HEK293 (cell line): ENCODE measurements around the gene UPB1.
A peak's percentile ranks its signal among the peaks of the same experiment; 100 is the strongest.

Experiments used
- CTCF ChIA-PET: fragments of 350-600 bp; formaldehyde crosslinking; extraction: SDS; loops from one replicate; lab custom pipeline; 2021; ENCODE audit warnings: antibody characterized with exemption; lab: Yijun Ruan, JAX
- POLR2A ChIA-PET: fragments of 300-600 bp; formaldehyde crosslinking; extraction: SDS; loops from one replicate; lab custom pipeline; 2020; ENCODE audit warnings: antibody characterized with exemption, inconsistent platforms; lab: Yijun Ruan, JAX
- H3K27ac ChIP-seq: fragments of 200-500 bp; sonication (Bioruptor generic); 2 replicates; pipeline ENCODE4 v1.5.1; 2014; ENCODE audit warnings: low read depth, low read length, control low read depth, inconsistent platforms; ENCODE audit errors: extremely low read depth
- H3K36me3 ChIP-seq, 2 experiments: fragments of 200-500 bp in 1 of 2; sonication (Bioruptor generic) in 1 of 2; 1 replicate in 1 of 2; 2 replicates in 1 of 2; pipeline ENCODE4 v1.5.1; 2014 to 2017; ENCODE audit warnings: inconsistent platforms in 2 of 2, low read length in 2 of 2; ENCODE audit not compliant: control insufficient read depth in 2 of 2, insufficient read depth in 1 of 2
- H3K4me1 ChIP-seq: fragments of 200-500 bp; sonication (Bioruptor generic); 2 replicates; pipeline ENCODE4 v1.5.1; 2014; ENCODE audit warnings: mild to moderate bottlenecking, low read length, inconsistent platforms; ENCODE audit not compliant: control insufficient read depth, insufficient read depth
- H3K4me3 ChIP-seq: 2 replicates; pipeline ENCODE4 v1.5.1; 2011; ENCODE audit warnings: low read depth, mild to moderate bottlenecking, control low read depth, low read length, moderate library complexity
- H3K9me3 ChIP-seq: fragments of 200-500 bp; sonication (Bioruptor generic); 2 replicates; pipeline ENCODE4 v1.5.1; 2014; ENCODE audit warnings: low read depth, low read length, inconsistent platforms; ENCODE audit not compliant: control insufficient read depth, insufficient read depth
- GLIS1 ChIP-seq: fragments of 450-650 bp; formaldehyde crosslinking; IDR thresholded peaks from 2 replicates; pipeline ENCODE4 v1.5.1; 2016; ENCODE audit warnings: missing biosample characterization, missing genetic modification characterization
- KLF9 ChIP-seq: fragments of 450-650 bp; formaldehyde crosslinking; IDR thresholded peaks from 2 replicates; pipeline ENCODE4 v1.5.1; 2016; ENCODE audit warnings: missing biosample characterization, missing genetic modification characterization, low read depth
- MYNN ChIP-seq: fragments of 450-650 bp; formaldehyde crosslinking; IDR thresholded peaks from 2 replicates; pipeline ENCODE4 v1.5.1; 2016; ENCODE audit warnings: missing biosample characterization, missing genetic modification characterization, borderline replicate concordance
- OSR2 ChIP-seq: fragments of 450-650 bp; formaldehyde crosslinking; IDR thresholded peaks from 2 replicates; pipeline ENCODE4 v1.5.1; 2016; ENCODE audit warnings: missing biosample characterization, missing genetic modification characterization
- PRDM4 ChIP-seq: fragments of 450-650 bp; formaldehyde crosslinking; IDR thresholded peaks from 2 replicates; pipeline ENCODE4 v1.5.1; 2017; ENCODE audit warnings: missing biosample characterization, missing genetic modification characterization
- ZBTB44 ChIP-seq: fragments of 450-650 bp; IDR thresholded peaks from 2 replicates; pipeline ENCODE4 v1.5.1; 2018; ENCODE audit warnings: missing biosample characterization, mild to moderate bottlenecking, missing genetic modification characterization
- ZFP37 ChIP-seq: fragments of 450-650 bp; formaldehyde crosslinking; IDR thresholded peaks from 2 replicates; pipeline ENCODE4 v1.5.1; 2016; ENCODE audit warnings: missing biosample characterization, missing genetic modification characterization
- ZIC2 ChIP-seq: fragments of 450-650 bp; formaldehyde crosslinking; IDR thresholded peaks from 2 replicates; pipeline ENCODE4 v1.5.1; 2016; ENCODE audit warnings: missing biosample characterization, missing genetic modification characterization
- ZNF112 ChIP-seq: fragments of 450-650 bp; formaldehyde crosslinking; IDR thresholded peaks from 2 replicates; pipeline ENCODE4 v1.5.0; 2017; ENCODE audit warnings: missing biosample characterization, missing genetic modification characterization
- ZNF175 ChIP-seq: fragments of 450-650 bp; formaldehyde crosslinking; IDR thresholded peaks from 2 replicates; pipeline ENCODE4 v1.5.1; 2016; ENCODE audit warnings: missing biosample characterization, missing genetic modification characterization
- ZNF274 ChIP-seq, 2 experiments: fragments of 200-500 bp in 1 of 2; fragments of 450-650 bp in 1 of 2; sonication (Bioruptor generic) in 1 of 2; formaldehyde crosslinking in 1 of 2; IDR thresholded peaks; 2 replicates each; pipeline versions ENCODE4 v1.5.1 to v1.6.1; 2014 to 2016; ENCODE audit warnings: borderline replicate concordance in 1 of 2, inconsistent platforms in 1 of 2, low read length in 1 of 2, missing biosample characterization in 1 of 2, missing genetic modification characterization in 1 of 2
- ZNF350 ChIP-seq: fragments of 450-650 bp; formaldehyde crosslinking; IDR thresholded peaks from 2 replicates; pipeline ENCODE4 v1.5.0; 2017; ENCODE audit warnings: missing biosample characterization, mild to moderate bottlenecking, missing genetic modification characterization
- ZNF37A ChIP-seq: fragments of 450-650 bp; IDR thresholded peaks from 2 replicates; pipeline ENCODE4 v1.5.1; 2018; ENCODE audit warnings: missing biosample characterization, missing genetic modification characterization
- ZNF398 ChIP-seq: fragments of 450-650 bp; formaldehyde crosslinking; IDR thresholded peaks from 2 replicates; pipeline ENCODE4 v1.5.1; 2017; ENCODE audit warnings: missing biosample characterization, missing genetic modification characterization
- ZNF530 ChIP-seq: fragments of 450-650 bp; formaldehyde crosslinking; IDR thresholded peaks from 2 replicates; pipeline ENCODE4 v1.5.1; 2016; ENCODE audit warnings: low read depth, missing biosample characterization, missing genetic modification characterization
- ZNF548 ChIP-seq: fragments of 450-650 bp; formaldehyde crosslinking; IDR thresholded peaks from 2 replicates; pipeline ENCODE4 v1.5.1; 2016; ENCODE audit warnings: missing biosample characterization, missing genetic modification characterization
- ZNF580 ChIP-seq: fragments of 450-650 bp; formaldehyde crosslinking; IDR thresholded peaks from 2 replicates; pipeline ENCODE4 v1.5.1; 2016; ENCODE audit warnings: missing biosample characterization, missing genetic modification characterization
- ZNF629 ChIP-seq: fragments of 450-650 bp; formaldehyde crosslinking; IDR thresholded peaks from 2 replicates; pipeline ENCODE4 v1.5.1; 2017; ENCODE audit warnings: missing biosample characterization, missing genetic modification characterization
- ZNF768 ChIP-seq: fragments of 450-650 bp; formaldehyde crosslinking; IDR thresholded peaks from 2 replicates; pipeline ENCODE4 v1.5.1; 2018; ENCODE audit warnings: missing biosample characterization, mild to moderate bottlenecking, missing genetic modification characterization

UPB1 gene

GRCh38 chr22:24460418-24461089 lies 34.6 kb upstream of the UPB1 start:
- no peak overlapping the region for H3K27ac ChIP-seq
- H3K9me3 ChIP-seq = no peaks in the 10 kb centered on the region
- CTCF ChIA-PET = interaction anchor here (1.1 to 1.2 kb wide), 2 partner anchors 17 to 42 kb away, joined by 3 to 6 read pairs; no protein-coding TSS in a partner anchor
- no peak overlapping the region for H3K4me3 ChIP-seq
- H3K36me3 ChIP-seq = no peaks in the 10 kb centered on the region
- H3K4me1 ChIP-seq = peaks cover 3% of the 10 kb centered on the region; the same call in 1 of the 2 replicates
- TF ChIP-seq ZNF175 (tag by site-specific recombination) (no peak), GLIS1 (tag by site-specific recombination) (peak; percentile 44), ZNF768 (tag by site-specific recombination) (no peak), ZNF530 (tag by site-specific recombination) (no peak), ZNF350 (tag by site-specific recombination) (no peak), ZFP37 (tag by site-specific recombination) (no peak), OSR2 (tag by site-specific recombination) (no peak), ZBTB44 (tag by site-specific recombination) (no peak), KLF9 (tag by site-specific recombination) (no peak), ZNF274 (IDR thresholded peaks at IDR 0.05; ENCODE audit: low read length) (no peak), ZNF274 (tag by site-specific recombination; IDR thresholded peaks at IDR 0.05; ENCODE audit: borderline replicate concordance) (no peak), ZNF398 (tag by site-specific recombination) (no peak), ZNF580 (tag by site-specific recombination) (no peak), PRDM4 (tag by site-specific recombination) (peak; percentile 61), ZNF112 (no peak), ZIC2 (tag by site-specific recombination) (peak; percentile 82)
- POLR2A ChIA-PET = interaction anchor here (0.9 kb wide), 1 partner anchor 9 kb away, joined by 4 read pairs; no protein-coding TSS in a partner anchor

GRCh38 chr22:24463071-24463760 lies 31.9 kb upstream of the UPB1 start:
- ChIA-PET POLR2A (no interaction called here), CTCF (interaction anchor here (0.6 kb wide), 1 partner anchor 35 kb away, joined by 4 read pairs; no protein-coding TSS in a partner anchor)
- Histone ChIP-seq H3K9me3 (no peaks in the 10 kb centered on the region), H3K4me3 (no peak overlapping the region), H3K27ac (no peak overlapping the region), H3K4me1 (peaks cover 9% of the 10 kb centered on the region), H3K36me3 (no peaks in the 10 kb centered on the region)
- TF ChIP-seq MYNN (tag by site-specific recombination) (no peak), ZNF37A (tag by site-specific recombination) (no peak), ZNF629 (tag by site-specific recombination) (no peak), ZNF548 (tag by site-specific recombination) (peak; percentile 79)
